ENCODE results near the gene DIP2B.
"Not testable (repeated sequence)": the region's sequence is repeated elsewhere in the genome, so short reads cannot be mapped to it uniquely, and the experiment has no call there.

The DIP2B gene

GRCh38 chr12:50641566-50641965 is 136.8 kb downstream of the DIP2B start:
- no peak for DNase-seq

DNA sequence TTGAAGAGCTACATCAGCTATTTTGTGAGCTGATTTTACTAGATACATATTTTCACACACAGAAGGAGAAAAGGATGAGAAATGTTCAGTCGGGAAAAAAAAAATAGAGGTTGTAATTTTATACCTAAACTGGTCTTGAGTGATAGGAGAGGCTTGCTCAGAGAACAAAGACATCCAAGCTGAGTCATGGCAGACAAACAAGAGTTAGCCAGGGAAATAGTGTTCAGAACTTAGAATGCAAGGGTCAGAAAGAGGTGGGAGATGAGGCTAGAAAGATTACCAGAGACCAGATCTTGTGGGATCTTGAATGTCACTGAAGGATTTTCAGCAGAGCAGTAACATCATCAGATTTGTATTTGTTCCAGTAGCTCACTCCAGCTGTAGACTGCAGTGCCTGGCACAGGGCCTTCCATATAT is 137.3 kb downstream of the DIP2B start:
- no peak for DNase-seq

- DNase-seq: no peak
These were observed 138.0 kb downstream of the DIP2B start for GRCh38 chr12:50642761-50643160.

- DNase-seq: no peak
These were observed 142.2 kb downstream of the DIP2B start for GRCh38 chr12:50647031-50647430.

- DNase-seq: no peak
These were observed 142.7 kb downstream of the DIP2B start for GRCh38 chr12:50647479-50647878.

DNA sequence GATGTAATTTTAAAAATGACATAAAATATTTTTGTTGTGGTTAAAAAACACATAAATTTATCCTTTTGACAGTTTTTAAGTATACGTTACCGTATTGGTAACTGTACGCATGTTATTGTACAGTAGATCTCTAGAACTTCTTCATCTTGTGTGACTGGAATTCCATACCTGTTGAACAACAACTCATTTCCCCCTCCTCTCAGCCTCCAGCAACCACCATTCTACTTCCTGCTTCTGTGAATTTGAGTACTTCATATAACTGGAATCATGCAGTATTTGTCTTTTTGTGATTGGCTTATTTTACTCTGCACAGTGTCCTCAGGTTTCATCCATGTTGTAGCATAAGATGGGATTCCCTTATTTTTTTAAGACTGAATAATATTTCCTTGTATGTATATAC is 145.5 kb downstream of the DIP2B start:
- no peak for DNase-seq

DNA sequence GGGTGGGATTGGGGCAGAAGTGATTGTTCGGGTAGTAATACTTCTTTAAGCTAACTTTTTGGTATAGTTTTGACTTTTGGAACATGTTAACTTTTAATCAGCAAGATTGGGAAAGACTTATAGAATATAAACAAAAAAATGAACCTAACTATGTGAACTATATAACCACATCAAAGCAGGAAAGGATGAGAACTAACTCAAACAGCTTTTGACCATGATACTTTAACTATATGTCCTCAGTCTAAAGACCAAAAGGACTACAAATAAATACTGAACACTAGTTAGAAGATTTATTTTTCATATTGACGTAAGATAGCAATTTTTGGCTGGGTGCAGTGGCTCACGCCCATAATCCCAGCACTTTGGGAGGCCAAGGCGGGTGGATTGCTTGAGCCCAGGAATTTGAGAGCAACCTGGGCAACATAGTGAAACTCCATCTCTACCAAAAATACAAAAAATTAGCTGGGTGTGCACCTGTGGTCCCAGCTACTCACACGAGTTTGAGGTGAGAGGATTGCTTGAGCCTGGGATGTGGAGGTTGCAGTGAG is 150.7 kb downstream of the DIP2B start:
- no peak for DNase-seq

DNA sequence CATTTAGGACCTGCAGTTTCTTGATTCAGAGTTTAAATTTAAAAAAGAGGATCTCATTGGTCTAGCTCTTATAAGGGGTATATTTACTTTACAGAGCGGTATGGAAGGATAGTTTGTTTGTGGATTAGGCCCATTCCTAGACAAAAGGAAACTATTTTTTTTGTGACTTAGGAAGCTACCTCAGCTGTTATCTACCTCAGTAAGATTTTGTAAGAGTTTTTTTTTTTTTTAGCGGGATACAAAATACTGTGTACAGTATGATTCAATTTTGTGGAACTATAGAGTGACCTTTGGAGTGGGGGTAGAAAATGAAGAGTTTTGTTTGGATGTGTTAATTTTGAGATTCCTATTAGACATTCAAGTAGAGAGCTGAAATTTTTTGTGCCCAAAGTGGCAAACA is 154.5 kb downstream of the DIP2B start:
- no peak for DNase-seq

DNA sequence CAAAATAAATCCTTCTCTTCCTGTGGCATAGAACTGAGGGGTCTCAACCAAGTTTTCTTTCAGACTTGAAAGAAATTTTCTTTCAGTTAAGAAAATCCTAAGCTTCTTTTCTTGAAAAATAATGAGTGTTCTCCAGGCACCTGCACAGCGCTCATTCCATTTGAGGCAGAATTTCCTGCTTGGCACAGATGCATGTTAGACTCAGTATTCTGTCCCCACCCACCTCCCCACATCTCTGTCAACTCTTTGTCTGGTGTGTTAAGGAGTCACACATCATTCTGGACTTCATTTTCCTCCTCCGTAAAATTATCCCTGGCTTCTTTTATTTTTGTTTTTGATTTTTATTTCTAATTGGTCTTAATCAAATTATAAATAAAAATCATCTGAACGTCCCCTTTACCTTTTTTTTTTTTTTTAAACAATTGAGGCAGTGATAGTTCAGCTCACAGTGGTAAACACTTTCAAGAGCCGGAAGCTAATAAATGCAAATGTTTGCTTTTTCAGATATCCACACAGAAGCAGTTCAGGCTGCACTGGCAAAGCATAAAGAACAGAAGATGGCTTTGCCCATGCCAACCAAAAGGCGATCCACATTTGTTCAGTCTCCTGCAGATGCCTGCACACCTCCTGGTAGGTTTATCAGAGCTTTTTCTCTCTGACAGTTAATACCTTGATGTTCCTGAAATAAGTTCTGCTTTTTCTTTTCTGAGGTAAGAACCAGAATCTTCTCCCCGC is 155.1 kb downstream of the DIP2B start:
- no peak for DNase-seq

- DNase-seq: no peak
These were observed 155.6 kb downstream of the DIP2B start for GRCh38 chr12:50660425-50660822.

GRCh38 chr12:50661300-50662115 is 156.7 kb downstream of the DIP2B start:
- no peak for DNase-seq

GRCh38 chr12:50662116-50662510 is 157.3 kb downstream of the DIP2B start:
- no peak for DNase-seq

DNA sequence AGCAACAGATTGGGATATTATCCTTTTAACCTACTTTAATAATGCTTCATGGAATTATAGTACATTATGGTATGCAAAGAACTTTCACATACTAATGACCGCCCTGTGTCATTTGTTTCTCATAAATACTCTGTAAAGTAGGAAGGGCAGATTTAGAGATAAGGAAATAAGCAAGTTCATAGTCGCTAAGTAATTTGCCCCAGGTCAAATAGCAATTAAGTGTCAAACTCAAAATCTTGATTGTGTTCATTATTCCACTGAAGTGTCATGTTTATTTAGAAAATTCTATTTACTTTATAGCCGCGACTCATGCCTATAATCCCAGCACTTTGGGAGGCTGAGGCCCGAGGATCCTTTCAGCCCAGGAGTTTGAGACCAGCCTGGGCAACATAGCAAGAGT is 160.4 kb downstream of the DIP2B start:
- no peak for DNase-seq

- DNase-seq: no peak
These were observed 160.8 kb downstream of the DIP2B start for GRCh38 chr12:50665609-50666008.

- DNase-seq: no peak
These were observed 161.2 kb downstream of the DIP2B start for GRCh38 chr12:50666023-50666422.

DNA sequence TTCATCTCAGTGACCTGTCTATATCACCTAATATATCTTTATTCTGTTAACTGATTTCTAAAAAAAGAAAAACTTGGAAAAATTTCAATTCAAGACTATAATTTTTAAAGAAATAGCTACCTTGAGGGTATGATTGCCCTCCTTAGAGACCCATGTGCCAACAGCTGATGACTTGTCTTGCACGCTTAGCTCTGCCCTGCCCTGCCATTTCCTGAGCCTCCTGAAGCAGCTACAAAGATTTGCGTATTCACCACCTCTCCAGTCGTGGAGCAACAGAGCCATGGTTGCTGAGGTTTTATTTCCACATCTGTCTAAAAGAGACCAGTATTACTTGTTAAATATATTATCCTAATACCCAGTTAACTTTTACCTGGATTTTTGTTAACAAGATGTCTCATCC is 167.4 kb downstream of the DIP2B start:
- DNase-seq: no peak

GRCh38 chr12:50676756-50677155 is 172.0 kb downstream of the DIP2B start:
- DNase-seq: no peak

GRCh38 chr12:50677858-50678257 is 173.1 kb downstream of the DIP2B start:
- DNase-seq: no peak

GRCh38 chr12:50678650-50679365 is 174.0 kb downstream of the DIP2B start:
- no peak for DNase-seq

DNA sequence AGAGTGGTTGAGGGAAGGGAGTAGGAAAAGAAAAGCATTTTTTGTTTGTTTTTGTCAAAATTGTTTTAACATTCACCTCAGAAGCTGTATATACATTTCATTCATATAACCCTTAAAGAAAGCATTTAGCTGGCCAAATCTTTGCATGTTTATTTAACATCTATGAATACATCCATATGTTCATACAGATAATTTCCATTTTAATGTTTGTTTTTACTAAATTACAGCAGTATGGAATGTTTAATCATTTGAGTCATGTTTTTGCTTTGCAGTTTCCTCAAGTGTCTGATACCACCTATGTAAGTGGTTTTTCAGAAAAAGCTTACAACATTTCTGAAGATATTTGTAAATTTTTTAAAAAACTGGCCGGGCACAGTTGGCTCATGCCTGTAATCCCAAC is 174.8 kb downstream of the DIP2B start:
- DNase-seq: no peak

- DNase-seq: not testable (repeated sequence)
These were observed 176.3 kb downstream of the DIP2B start for GRCh38 chr12:50681064-50681463.

DNA sequence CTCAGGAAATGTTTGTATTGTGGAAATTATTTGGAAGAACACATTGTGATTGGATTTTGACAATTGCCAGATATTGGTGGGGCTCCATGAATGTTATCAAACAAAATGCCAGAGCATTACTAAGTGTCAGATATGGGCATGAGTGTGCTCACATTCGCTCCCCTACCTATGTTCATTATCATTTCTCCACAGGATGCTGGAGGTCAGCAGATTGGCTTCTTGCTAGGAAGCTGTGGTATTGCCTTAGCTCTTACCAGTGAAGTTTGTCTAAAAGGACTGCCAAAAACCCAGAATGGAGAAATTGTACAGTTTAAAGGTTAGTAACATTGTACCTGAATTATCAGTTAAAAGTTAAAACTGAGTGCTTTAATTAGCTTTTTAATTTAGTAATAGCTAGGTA is 180.9 kb downstream of the DIP2B start:
- no peak for DNase-seq

- DNase-seq: no peak
These were observed 181.6 kb downstream of the DIP2B start for GRCh38 chr12:50686406-50686805.

Measured in activated CD8-positive, alpha-beta memory T cell treated with anti-CD3 and anti-CD28 coated beads, Interleukin-2, amount 50 U/mL, for 48 hours (primary cell).